GM21515 (cell line): ENCODE measurements around the gene MAJIN.

Source experiments
- ATAC-seq: cut with Tn5 transposase; IDR thresholded peaks from one replicate; pipeline ENCODE4 v1.9.1; 2021; ENCODE audit not compliant: unreplicated experiment

The MAJIN gene

DNA sequence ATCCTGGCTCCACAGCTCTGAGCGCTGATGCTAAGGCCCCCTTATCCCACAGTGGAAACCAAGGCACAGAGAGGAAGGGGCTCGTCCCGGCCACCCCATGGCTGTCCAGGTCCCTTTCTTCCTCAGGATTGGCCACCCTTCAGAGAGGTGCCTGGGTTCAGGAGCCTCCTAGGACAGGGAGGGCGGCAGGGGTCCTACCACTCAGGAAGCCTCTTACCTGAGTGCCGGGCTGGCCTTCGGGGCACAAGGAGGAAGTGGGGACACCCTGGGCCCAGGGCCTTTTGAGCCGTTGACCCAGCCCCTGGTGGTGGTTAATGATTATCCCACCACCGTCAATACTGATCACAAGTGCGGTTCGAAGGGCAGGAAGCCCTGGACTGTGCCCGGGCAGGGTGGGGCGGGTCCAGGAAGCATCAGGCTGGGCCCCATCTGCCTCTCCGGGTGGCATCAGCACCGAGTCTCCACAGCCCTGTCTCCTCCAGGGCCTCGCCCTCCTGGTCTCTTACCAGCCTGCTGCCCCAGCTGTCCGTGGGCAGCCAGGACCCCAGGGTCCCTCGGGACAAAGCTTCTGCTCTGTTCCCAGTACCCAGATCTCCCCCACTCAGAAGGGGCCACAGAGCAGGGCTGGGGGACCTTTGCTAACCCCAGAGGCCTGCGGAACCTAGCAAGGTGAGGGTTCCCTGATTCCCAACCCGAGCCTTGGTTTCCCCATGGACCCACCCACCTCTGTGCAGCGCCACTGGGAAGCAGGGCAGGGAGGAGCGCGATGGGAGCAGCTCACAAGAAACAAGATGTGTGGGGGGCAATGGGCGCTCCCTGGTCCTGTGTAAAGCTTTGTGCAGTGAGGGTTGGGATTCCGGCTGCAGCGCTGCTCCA is 78.5 kb downstream of the MAJIN start:
- ATAC-seq: no peak

DNA sequence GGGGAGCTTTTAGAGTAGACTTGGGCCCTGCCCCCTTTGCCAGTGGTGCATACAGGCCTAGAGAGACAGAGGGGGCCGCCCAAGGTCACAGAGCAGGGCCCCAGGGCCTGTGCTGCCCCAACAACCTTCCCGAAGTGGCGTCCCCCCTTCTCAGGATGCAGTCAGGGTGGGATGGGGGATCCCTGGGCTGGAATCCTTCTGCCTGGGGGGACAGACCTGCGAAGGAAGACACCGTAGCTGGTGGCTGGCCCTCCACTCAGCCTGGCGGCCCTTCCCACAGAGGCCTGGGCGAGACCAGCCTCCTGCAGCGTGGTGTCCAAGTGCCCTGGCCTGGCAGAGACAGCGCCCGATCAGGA is 79.1 kb downstream of the MAJIN start:
- no peak for ATAC-seq

DNA sequence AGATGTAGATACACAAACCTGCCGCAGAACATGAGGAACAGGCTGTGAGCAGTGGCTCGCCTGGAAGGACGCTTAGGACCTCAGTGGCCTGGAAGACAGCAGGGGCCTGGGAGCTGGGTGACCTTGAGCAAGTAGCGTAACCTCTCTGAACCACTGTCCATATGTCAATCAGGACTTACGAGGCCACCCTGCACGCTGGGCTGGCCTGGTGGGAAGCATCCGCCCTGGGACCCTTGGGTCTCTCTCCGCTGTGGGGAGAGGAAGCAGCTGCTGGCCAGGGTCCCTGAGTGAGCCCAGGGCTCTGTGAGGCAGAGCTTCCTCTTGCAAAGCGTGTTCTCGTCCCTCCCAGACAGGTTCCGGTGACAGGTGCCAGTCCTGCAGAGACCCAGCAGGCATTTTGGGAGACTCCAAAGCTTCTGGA is 79.5 kb downstream of the MAJIN start:
- ATAC-seq: no peak

DNA sequence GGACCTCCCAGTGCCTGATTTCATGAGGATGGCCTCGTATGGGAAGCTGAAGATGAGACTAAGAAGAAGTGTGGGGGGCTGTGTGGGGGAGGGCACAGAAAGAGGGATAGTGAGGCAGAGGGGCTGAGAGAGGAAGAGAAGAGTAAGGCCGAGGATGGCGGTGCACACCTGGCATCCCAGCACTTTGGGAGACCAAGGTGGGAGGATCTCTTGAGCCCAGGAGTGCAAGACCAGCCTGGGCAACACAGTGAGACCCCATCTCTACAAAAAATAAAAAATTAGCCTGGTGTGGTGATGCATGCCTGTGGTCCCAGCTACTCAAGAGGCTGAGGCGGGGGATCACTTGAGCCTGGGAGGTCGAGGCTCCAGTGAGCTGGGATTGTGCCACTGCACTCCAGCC is 80.0 kb downstream of the MAJIN start:
- ATAC-seq: no peak

DNA sequence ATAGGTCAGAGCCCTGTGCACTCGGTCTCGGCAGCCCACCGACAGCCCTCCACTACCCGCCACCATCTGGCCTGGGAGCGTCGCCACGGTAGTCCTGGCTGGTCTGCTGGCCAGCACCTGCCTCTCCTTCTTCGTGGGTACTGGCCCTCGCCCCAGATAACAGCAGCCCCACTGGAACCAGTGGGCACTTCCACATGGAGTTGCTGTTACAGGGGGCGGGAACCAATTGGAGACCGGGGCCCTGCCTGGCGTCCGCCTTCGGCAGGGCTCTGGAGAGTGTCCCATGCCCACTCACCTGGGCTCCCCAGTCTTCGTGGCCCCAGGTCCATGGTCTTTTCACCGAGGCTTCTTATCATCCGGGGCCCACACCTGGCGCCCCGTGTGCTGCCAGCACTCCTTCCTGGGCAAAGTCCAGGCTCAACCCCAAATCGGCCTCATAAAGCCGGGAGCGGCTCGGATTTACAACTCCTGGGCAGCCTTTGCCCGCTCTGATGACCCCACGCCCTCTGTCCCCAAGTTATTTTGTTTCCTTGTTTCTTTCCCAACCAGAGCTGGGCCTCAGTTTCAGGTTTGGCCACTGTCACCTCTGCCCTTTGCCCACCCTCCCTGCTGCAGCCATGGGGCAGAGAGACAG is 80.6 kb downstream of the MAJIN start:
- ATAC-seq: no peak

DNA sequence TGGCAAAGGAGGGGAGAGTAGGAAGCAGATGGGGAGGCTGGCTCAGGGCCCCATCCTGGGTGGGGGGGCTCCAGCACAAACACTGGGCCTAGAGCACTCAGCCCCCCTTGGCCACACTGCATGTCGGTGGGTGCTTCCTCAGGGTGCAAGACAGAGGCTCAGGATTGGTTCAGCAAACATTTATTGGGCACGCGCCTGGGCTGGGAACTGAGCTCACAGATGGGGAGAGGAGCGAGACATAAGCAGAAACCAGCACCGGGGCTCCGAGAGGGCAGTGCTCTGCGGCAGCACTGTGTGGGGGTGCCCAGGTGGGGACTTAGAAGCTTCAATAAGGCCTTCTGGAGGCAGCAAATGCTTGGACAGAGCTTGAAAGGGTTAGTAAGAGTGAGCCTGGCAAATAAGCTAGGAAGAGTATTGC is 81.4 kb downstream of the MAJIN start:
- ATAC-seq: no peak

DNA sequence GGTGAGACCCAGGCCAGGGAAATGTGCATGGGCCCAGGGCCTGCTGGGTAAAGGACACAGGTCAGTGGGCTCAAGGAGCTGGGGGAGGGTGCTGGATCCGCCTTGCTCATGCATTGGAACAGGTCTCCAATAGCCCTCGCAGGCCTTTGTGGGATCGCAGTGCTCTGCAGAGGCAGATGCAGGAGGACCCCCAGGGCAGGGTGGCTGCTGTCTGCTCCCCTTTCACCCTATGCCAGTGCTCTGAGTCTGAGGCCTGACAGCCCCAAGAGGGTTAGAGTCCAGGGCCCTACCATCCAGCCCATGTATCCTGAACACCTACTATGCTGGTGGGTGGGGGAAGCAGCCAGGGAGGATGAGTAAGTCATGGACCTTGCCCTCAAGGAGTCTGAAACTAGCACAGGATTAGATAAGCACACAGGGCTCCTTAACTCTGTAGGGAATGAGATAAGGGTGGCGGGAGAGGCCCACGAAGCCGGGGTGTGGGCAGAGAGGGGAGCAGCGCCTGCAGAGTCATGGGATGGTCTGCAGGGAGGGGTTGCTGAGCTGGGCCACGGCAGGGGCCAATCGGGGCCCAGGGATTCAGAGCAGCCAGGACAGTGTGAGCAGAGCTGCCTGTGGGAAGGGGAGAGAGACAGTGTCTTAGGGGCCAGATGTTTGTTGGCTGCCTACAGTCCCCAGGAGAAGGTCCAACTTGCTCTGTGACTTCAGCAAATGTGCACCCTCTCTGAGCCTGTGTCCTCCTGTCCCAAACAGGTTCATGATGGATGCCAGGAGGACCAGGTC is 83.0 kb downstream of the MAJIN start:
- ATAC-seq: no peak

DNA sequence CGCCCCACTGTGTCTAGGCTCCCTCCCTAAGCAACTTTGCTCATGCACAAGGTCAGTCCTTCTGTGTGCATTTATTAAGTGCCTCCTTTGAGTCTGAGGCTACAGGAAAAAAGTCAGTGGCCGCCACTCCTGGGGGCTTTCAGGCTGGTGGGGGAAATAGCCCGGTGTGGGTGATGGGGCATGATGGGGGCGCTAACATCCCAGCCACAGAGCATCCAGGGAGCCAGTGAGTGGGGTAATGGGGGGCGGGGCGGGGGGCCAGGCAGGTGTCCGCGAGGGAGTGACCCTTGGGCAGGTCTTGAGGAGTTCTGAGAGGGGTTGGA is 83.5 kb downstream of the MAJIN start:
- no peak for ATAC-seq
